ENCODE measurements around the gene RPS6KA5. TPM values are rescaled to one million over a fixed set of nuclear protein-coding genes. Genes with fewer than 3 reads are reported as not detected.
"Not testable (repeated sequence)": the region's sequence is repeated elsewhere in the genome, so short reads cannot be mapped to it uniquely, and the experiment has no call there.

Gene RPS6KA5
- total and polyA plus RNA-seq, 2 donors from 2014 or later = 0.95 to 9.4 TPM

DNA sequence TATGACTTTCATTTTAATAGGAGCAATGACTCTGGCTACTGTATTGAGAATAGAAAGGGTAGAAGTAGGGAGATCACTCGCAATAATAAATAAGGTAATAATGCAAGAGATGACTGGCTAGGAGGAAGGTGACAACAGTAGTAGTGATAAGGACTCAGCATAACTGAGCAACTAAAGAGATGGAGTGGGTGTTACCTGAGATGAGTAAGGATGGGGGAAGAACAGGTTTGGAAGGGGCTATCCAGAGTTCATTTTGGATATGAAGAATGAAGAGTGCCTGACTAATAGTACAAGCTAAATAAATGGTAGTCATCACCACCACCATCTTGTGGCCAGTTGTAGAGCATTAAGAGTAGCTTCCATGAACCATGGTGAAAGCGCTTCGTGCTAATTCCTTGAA, 101.1 kb downstream of the RPS6KA5 start:
- Histone ChIP-seq H3K27me3 (ENCODE audit: control insufficient read depth, insufficient read depth, low read length) (no peaks in the 10 kb centered on the region), H3K4me3 (ENCODE audit: low read length in 3 of 3) (no peak overlapping the region), H3K9me3 (ENCODE audit: control insufficient read depth in 2 of 3, insufficient read depth in 1 of 3, low read length in 3 of 3) (peaks cover 0 to 13% (median 2%) of the 10 kb centered on the region in 3 donors), H3K27ac (ENCODE audit: low read depth in 2 of 2, low read length in 2 of 2) (no peak overlapping the region), H3K36me3 (ENCODE audit: control insufficient read depth in 2 of 3, insufficient read depth in 3 of 3, low read length in 3 of 3) (no peaks in the 10 kb centered on the region), H3K4me1 (ENCODE audit: control insufficient read depth in 2 of 3, insufficient read depth in 2 of 3, low read depth in 1 of 3, low read length in 3 of 3) (no peaks in the 10 kb centered on the region), H3K9ac (ENCODE audit: low read length in 3 of 3) (no peak overlapping the region)
- no peak for FAIRE-seq
- intact Hi-C loops (cut with DNase I) = no loop called here
- DNase-seq = no peak
- TF ChIP-seq, protein P1, sequence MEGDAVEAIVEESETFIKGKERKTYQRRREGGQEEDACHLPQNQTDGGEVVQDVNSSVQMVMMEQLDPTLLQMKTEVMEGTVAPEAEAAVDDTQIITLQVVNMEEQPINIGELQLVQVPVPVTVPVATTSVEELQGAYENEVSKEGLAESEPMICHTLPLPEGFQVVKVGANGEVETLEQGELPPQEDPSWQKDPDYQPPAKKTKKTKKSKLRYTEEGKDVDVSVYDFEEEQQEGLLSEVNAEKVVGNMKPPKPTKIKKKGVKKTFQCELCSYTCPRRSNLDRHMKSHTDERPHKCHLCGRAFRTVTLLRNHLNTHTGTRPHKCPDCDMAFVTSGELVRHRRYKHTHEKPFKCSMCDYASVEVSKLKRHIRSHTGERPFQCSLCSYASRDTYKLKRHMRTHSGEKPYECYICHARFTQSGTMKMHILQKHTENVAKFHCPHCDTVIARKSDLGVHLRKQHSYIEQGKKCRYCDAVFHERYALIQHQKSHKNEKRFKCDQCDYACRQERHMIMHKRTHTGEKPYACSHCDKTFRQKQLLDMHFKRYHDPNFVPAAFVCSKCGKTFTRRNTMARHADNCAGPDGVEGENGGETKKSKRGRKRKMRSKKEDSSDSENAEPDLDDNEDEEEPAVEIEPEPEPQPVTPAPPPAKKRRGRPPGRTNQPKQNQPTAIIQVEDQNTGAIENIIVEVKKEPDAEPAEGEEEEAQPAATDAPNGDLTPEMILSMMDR (IDR thresholded peaks at IDR 0.05; ENCODE audit: borderline replicate concordance, extremely low read depth, insufficient read depth) = no peak

DNA sequence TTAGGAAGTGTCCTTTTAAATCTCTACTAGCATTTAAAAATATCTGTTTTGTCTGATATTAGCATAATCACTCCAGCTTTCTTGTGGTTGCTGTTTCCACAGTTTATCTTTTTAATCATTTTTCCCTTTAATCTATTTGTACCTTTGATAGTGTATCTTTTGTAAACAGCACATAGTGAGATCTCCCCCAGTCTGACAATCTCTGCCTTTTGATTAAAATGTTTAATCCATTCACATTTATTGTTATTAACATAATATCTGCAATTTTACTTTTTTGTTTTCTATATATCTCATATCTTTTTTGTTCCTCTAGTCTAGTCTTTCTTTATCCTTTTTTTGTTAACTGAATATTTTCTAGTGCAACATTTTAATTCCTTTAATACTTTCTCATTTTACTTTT, 104.2 kb downstream of the RPS6KA5 start:
- DNase-seq (no peak), FAIRE-seq (no peak)
- H3K9me3 ChIP-seq (ENCODE audit: control insufficient read depth in 2 of 3, insufficient read depth in 1 of 3, low read length in 3 of 3) = peaks cover 0 to 25% (median 3%) of the 10 kb centered on the region in 3 donors
- no peak overlapping the region for H3K27ac ChIP-seq (ENCODE audit: low read depth in 2 of 2, low read length in 2 of 2)
- H3K27me3 ChIP-seq (ENCODE audit: control insufficient read depth, insufficient read depth, low read length) = no peaks in the 10 kb centered on the region
- intact Hi-C loops (cut with DNase I) = no loop called here
- no peaks in the 10 kb centered on the region for H3K36me3 ChIP-seq (ENCODE audit: control insufficient read depth in 2 of 3, insufficient read depth in 3 of 3, low read length in 3 of 3)
- H3K4me3 ChIP-seq (ENCODE audit: low read length in 3 of 3) = no peak overlapping the region
- H3K4me1 ChIP-seq (ENCODE audit: control insufficient read depth in 2 of 3, insufficient read depth in 2 of 3, low read depth in 1 of 3, low read length in 3 of 3) = no peaks in the 10 kb centered on the region
- H3K9ac ChIP-seq (ENCODE audit: low read length in 3 of 3) = no peak overlapping the region
- TF ChIP-seq, protein P1 (IDR thresholded peaks at IDR 0.05; ENCODE audit: borderline replicate concordance, extremely low read depth, insufficient read depth) = no peak

DNA sequence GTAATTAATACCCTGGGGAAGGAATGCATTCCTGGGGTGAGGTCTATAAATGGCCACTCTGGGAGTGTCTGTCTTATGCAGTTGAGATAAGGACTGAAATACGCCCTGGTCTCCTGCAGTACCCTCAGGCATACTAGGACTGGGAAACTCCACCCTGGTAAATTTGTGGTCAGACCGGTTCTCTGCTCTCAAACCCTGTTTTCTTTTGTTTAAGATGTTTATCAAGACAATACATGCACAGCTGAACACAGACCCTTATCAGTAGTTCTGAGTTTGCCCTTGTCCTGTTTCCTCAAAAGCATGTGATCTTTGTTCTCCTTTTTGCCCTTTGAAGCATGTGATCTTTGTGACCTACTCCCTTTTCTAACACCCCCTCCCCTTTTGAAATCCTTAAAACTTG, 106.8 kb downstream of the RPS6KA5 start:
- FAIRE-seq; H3K36me3 ChIP-seq (ENCODE audit: control insufficient read depth in 2 of 3, insufficient read depth in 3 of 3, low read length in 3 of 3); DNase-seq; H3K4me1 ChIP-seq (ENCODE audit: control insufficient read depth in 2 of 3, insufficient read depth in 2 of 3, low read depth in 1 of 3, low read length in 3 of 3); H3K27ac ChIP-seq (ENCODE audit: low read depth in 2 of 2, low read length in 2 of 2); intact Hi-C loops (cut with DNase I); H3K9ac ChIP-seq (ENCODE audit: low read length in 3 of 3); H3K27me3 ChIP-seq (ENCODE audit: control insufficient read depth, insufficient read depth, low read length); H3K4me3 ChIP-seq (ENCODE audit: low read length in 3 of 3): not testable (repeated sequence)
- H3K9me3 ChIP-seq (ENCODE audit: control insufficient read depth in 2 of 3, insufficient read depth in 1 of 3, low read length in 3 of 3) = peaks cover 0 to 25% (median 3%) of the 10 kb centered on the region in 3 donors

DNA sequence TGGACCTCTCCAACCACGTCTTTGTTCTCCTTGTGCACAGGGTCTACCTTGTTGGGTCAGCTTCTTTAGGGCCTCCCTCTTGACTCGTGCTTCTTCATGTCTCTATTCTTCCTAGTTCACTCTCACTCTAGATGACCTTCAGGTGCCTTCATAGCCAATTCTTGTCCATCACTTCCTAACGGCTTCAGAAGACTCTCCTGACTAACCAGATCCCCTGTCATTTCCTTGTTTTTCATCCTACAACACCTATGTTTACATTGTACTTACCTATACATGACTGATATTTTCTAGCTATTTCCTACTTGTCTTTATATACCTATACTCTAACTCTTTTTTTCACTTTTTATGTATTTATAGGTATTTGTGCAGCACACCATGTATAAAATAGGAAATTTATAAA, 117.1 kb downstream of the RPS6KA5 start:
- no peak overlapping the region for H3K27ac ChIP-seq (ENCODE audit: low read depth in 2 of 2, low read length in 2 of 2)
- TF ChIP-seq, protein P1 (IDR thresholded peaks at IDR 0.05; ENCODE audit: borderline replicate concordance, extremely low read depth, insufficient read depth) = no peak
- no peak for DNase-seq
- no peak overlapping the region for H3K4me3 ChIP-seq (ENCODE audit: low read length in 3 of 3)
- H3K4me1 ChIP-seq (ENCODE audit: control insufficient read depth in 2 of 3, insufficient read depth in 2 of 3, low read depth in 1 of 3, low read length in 3 of 3) = no peaks in the 10 kb centered on the region
- no peak for FAIRE-seq
- H3K9ac ChIP-seq (ENCODE audit: low read length in 3 of 3) = no peak overlapping the region
- H3K36me3 ChIP-seq (ENCODE audit: control insufficient read depth in 2 of 3, insufficient read depth in 3 of 3, low read length in 3 of 3) = no peaks in the 10 kb centered on the region
- H3K27me3 ChIP-seq (ENCODE audit: control insufficient read depth, insufficient read depth, low read length) = no peaks in the 10 kb centered on the region
- intact Hi-C loops (cut with DNase I) = no loop called here
- peaks cover 0 to 11% (median 0%) of the 10 kb centered on the region in 3 donors for H3K9me3 ChIP-seq (ENCODE audit: control insufficient read depth in 2 of 3, insufficient read depth in 1 of 3, low read length in 3 of 3)
